GM18951 (cell line): ENCODE measurements around the gene MANEA.
"Not testable (repeated sequence)": the region's sequence is repeated elsewhere in the genome, so short reads cannot be mapped to it uniquely, and the experiment has no call there.

Experiments
- POLR2A ChIP-seq: IDR thresholded peaks from 4 replicates; pipeline ENCODE4 v1.6.1; 2011; ENCODE audit warnings: mild to moderate bottlenecking; ENCODE audit not compliant: insufficient read length, insufficient read depth; ENCODE audit errors: extremely low read depth
- in situ Hi-C: fragments of 300-500 bp; cut with MboI; formaldehyde crosslinking; loops from one replicate; pipeline ENCODE4 v1.12.0; 2022; ENCODE audit warnings: low sequenced_read_pairs, mixed read lengths, inconsistent platforms; ENCODE audit not compliant: unreplicated experiment

MANEA gene

GRCh38 chr6:95569560-95569959, 7.8 kb upstream of the MANEA start:
- no peak for TF ChIP-seq POLR2A
- in situ Hi-C loops, result no loop called here

- in situ Hi-C loops, result no loop called here
- TF ChIP-seq POLR2A, result no peak
Observed at GRCh38 chr6:95572098-95572497, 5.2 kb upstream of the MANEA start.

DNA sequence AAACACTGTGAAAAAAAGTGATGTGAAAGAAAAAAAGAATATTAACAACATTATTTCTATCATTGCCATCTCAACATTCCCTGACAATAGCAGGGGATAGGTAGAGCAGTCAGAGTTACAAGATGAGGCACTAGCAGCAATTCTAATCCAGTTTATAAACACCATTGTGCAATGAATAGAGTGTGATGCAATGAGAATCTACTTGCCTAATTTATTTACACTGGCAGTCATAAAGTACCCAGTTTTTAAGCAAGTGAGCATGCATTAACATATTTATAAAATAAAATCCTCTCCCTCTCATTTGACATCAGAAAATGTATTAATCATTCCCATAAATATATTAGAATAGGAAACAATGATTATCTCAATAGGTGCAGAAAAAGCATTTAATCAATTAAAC, 2.5 kb upstream of the MANEA start:
- in situ Hi-C loops, result no loop called here
- TF ChIP-seq POLR2A, result no peak

DNA sequence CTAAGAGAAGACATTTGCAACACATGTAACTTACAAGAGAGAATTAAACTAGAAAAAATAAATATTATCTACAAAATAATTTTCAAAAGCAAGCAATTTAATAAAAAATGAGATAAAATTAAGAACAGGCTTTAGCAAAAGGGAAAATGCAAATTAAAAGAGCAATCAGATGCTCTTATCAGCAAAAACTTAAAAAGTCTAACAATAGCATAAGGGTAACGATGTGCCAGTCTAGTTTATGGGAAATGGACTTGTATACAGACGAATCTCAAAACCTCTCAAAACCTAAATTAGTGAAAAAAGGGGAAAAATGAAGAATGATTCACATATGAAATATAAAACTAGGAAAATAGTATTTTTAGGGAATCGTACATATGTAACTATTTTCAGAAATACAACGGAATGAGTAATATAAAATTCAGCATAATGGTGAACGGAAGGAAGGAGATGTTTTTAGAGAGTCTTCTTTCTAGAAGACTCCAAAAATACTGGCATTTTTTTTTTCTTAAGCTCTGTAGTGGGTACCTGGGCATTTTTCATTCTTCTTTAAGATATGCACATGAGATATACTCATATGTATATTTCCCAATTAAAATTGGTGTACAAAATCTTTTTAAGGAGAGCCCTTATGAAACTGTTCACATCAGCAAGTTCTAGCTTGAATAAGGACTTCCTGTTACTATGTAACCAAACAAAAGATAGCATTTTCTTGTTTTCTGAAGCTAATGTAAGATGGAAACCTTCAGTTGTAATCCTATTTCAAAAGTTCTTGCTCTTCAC, 927 bp upstream of the MANEA start:
- TF ChIP-seq POLR2A, result no peak
- in situ Hi-C loops, result no loop called here

DNA sequence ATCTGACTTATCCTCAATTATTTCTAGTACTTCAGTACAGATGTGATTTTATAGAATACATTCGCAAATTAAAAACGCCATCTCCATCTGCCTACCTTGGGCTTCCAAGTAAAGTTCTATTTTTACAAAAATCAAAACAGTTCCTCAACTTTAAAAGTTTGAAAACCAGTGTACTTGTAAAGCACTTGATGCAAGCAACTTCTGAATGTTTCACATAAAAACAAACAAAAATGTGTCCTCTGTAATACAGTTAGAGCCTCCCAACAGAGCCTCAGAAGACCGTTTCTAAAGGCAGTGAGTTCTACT, 384 bp upstream of the MANEA start:
- no peak for TF ChIP-seq POLR2A
- in situ Hi-C loops, result no loop called here

GRCh38 chr6:95578106-95578410, 723 bp downstream of the MANEA start:
- no peak for TF ChIP-seq POLR2A
- in situ Hi-C loops, result no loop called here

DNA sequence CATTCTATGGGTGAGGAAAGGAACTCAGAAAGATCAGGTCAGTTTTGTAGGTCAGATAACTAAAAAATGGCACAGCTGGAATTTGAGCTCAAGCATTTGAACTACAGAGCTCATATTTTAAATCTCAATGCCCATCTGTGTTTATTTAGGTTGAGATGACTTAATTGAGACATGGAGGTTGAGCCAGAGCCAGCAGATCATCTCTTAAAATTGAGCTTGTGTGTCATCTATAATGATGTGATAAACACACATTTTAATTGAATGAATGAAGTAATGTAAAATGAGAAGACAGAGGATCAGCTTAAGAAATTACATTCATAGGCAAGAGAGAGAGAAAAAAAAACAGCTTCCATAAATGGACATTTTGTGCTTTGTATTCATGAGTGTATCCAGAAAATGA, 3.7 kb downstream of the MANEA start:
- in situ Hi-C loops, result no loop called here
- TF ChIP-seq POLR2A, result no peak

- in situ Hi-C loops, result not testable (repeated sequence)
Observed at GRCh38 chr6:95584226-95584625, 6.9 kb downstream of the MANEA start.

DNA sequence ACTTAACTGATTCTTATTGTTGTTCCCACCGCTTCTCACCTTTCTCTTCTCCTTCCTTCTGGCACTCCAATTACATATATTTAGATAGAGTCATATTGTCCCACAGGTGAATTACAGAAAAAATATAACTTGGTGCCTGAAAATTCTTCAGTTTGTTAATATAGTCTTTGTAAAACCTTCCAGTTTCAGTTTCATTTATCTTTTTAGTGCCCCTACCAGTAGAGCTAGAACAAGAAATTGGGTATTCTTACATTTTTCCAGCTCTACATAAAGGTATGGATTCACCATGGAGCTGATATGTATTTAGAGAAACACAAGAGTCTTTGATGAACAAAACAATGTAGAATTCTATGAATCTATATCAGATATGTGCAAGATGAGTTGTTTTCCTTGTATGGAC, 10.7 kb downstream of the MANEA start:
- TF ChIP-seq POLR2A, result no peak
- in situ Hi-C loops, result no loop called here

DNA sequence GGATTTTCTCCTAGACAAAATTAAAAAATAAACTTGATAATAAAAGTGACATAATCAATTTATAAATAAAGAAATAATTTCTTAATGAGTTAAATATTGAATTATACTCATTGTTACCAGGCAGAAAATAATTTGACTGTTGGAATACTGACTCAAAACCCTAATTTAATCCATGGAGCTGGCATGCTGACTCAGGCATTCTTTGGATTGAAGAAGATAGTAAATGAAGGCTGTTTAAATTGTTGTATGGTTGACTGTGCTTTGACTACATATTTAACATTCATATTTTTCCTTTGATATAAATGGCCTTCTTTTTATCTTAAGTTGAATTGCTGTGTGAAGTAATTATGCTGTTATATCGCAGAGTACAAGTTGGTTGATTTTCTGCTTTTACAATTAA, 11.7 kb downstream of the MANEA start:
- in situ Hi-C loops, result no loop called here
- no peak for TF ChIP-seq POLR2A

- no peak for TF ChIP-seq POLR2A
- in situ Hi-C loops, result no loop called here
Observed at GRCh38 chr6:95589826-95590570, 12.7 kb downstream of the MANEA start.

DNA sequence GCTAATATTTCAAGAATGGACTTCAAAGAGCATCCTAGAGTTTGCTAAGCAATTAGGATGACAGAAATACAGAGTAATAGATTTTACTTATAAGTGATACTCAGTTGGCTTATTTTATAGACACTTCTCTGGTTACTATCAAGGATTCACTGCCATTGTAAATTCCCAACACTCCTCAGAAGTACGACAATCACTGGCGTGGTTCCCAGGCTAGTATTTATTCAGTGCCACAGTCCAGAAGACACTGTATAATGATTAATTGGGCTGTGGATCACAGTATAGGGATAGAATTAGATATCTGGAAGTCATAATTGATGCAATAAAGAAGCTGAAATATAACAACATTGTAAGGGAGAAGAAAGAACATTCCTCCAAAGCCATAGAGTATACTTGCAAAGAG, 15.7 kb downstream of the MANEA start:
- in situ Hi-C loops, result no loop called here
- no peak for TF ChIP-seq POLR2A

DNA sequence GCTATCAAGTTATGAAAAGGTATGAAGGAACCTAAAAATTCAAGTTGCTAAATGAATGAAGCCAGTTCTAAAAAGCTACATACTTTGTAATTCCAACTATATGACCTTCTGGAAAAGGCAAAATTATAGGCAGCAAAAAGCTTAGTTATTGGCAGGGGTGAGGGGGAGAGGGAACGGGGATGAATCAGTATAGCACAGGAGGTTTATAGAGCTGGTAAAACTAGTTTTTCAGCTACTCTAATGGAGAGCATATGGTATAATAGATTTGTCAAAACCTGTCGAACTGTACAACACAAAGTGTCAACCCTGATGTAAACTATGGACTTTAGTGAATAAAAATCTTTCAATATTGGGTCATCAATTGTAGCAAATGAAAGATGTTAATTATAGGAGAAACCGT, 18.7 kb downstream of the MANEA start:
- in situ Hi-C loops, result no loop called here
- TF ChIP-seq POLR2A, result no peak

DNA sequence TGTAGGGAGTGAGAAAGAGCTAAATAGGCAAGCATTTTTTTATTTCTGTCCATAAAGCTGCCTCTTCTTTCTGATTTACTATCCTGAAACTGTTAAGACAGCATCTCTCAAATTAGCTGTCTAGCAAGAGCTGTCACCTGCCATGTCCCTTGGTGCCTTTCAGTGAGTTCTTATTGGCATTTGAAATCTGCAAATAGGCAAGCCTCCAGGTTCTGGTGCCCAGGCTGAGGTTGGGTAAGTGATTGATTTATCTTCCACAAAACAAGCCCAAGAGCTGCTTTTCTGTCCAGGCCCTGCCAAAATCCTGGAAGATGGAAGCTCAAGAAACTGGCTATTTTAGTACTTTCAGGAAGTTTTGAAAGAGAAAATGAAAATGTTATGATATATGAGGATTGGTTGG, 22.4 kb downstream of the MANEA start:
- in situ Hi-C loops, result no loop called here
- no peak for TF ChIP-seq POLR2A
